Fibroblast of skin of back (primary cell): Measurements from ENCODE around the gene MGARP. TPM values are rescaled to one million over a fixed set of nuclear protein-coding genes. Genes with fewer than 3 reads are reported as not detected.
A peak's percentile ranks its signal among the peaks of the same experiment; 100 is the strongest.
"Not testable (repeated sequence)": the region's sequence is repeated elsewhere in the genome, so short reads cannot be mapped to it uniquely, and the experiment has no call there.

Experiments used
- DNase-seq: peaks from one replicate; pipeline ENCODE4 v3.0.0-alpha.2; 2013
- polyA plus RNA-seq, 2 experiments: library from polyadenylated mRNA; unstranded; fragments of 120-200 nt; gene quantifications; one replicate each; pipeline ENCODE4 v1.2.1, GENCODE V29; 2013; ENCODE audit not compliant: insufficient read length in 2 of 2

MGARP gene
- polyA plus RNA-seq (2013, experiment 1 of 2; ENCODE audit: insufficient read length), result 2.1 TPM
- polyA plus RNA-seq (2013, experiment 2 of 2; ENCODE audit: insufficient read length), result 3.1 TPM

GRCh38 chr4:139279760-139280620 lies at the start of gene MGARP:
TSS of gene MGARP (minus strand) at chr4:139280225. CDS start at chr4:139280158, 67 bp downstream.
- peak; percentile 30 for DNase-seq

- no peak for DNase-seq
Measured at GRCh38 chr4:139329665-139330200, 49.7 kb upstream of the MGARP start.

- DNase-seq, result no peak
Measured at GRCh38 chr4:139324620-139325019, 44.6 kb upstream of the MGARP start.

- not testable (repeated sequence) for DNase-seq
Measured at GRCh38 chr4:139322541-139322940, 42.5 kb upstream of the MGARP start.

GRCh38 chr4:139322070-139322469 lies 42.0 kb upstream of the MGARP start:
- not testable (repeated sequence) for DNase-seq

- DNase-seq, result no peak
Measured at GRCh38 chr4:139319571-139319970, 39.5 kb upstream of the MGARP start.

GRCh38 chr4:139317635-139318034 lies 37.6 kb upstream of the MGARP start:
- no peak for DNase-seq

GRCh38 chr4:139316733-139317132 lies 36.7 kb upstream of the MGARP start:
- no peak for DNase-seq

GRCh38 chr4:139315221-139315675 lies 35.2 kb upstream of the MGARP start:
- no peak for DNase-seq

GRCh38 chr4:139314047-139314800 lies 34.2 kb upstream of the MGARP start:
- no peak for DNase-seq

GRCh38 chr4:139313414-139313813 lies 33.4 kb upstream of the MGARP start:
- not testable (repeated sequence) for DNase-seq

- DNase-seq, result no peak
Measured at GRCh38 chr4:139312552-139313332, 32.7 kb upstream of the MGARP start.

GRCh38 chr4:139311909-139312308 lies 31.9 kb upstream of the MGARP start:
- no peak for DNase-seq

- DNase-seq, result no peak
Measured at GRCh38 chr4:139304920-139305319, 24.9 kb upstream of the MGARP start.

- DNase-seq, result peak; percentile 50
Measured at GRCh38 chr4:139301821-139302611, 22.0 kb upstream of the MGARP start, which contains the start of gene NDUFC1. TSS of gene NDUFC1 (minus strand) at chr4:139302477. CDS start at chr4:139295798, 6,679 bp downstream.

GRCh38 chr4:139301113-139301820 lies 21.2 kb upstream of the MGARP start, which contains the start of gene NAA15:
TSS of gene NAA15 (plus strand) at chr4:139301505. CDS start at chr4:139301778, 273 bp downstream.
- peak; percentile 98 for DNase-seq

- DNase-seq, result peak; percentile 69
Measured at GRCh38 chr4:139300431-139301112, 20.5 kb upstream of the MGARP start.

- DNase-seq, result no peak
Measured at GRCh38 chr4:139299536-139299935, 19.5 kb upstream of the MGARP start.

- no peak for DNase-seq
Measured at GRCh38 chr4:139297001-139297410, 17.0 kb upstream of the MGARP start.

GRCh38 chr4:139295942-139296299 lies 15.9 kb upstream of the MGARP start:
- DNase-seq, result no peak
